ENCODE data around the gene EMP1. TPM values are rescaled to one million over a fixed set of nuclear protein-coding genes. Genes with fewer than 3 reads are reported as not detected.

The EMP1 gene
- polyA plus RNA-seq, 1 experiment: 209 TPM

DNA sequence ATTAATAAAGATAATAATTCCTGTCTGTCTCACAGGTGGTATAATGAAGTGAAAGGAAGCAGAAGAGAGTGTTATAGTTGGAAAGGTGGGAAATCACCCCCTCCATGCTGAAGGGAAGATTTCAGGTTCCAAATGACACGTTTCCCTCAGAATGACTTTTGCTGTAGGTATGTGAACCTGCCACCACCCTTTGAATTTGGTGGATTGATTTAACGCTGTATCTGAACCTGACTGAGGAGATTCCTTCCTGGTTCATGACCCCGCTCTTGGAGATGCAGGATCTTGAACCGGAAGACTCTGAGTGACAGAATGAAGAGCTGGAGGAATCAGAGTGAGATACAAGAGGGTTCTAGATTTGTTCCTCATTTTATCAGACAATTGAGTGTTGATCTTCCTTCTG lies 20.3 kb upstream of the EMP1 start:
- Histone ChIP-seq H3K9me3 (ENCODE audit: control insufficient read depth, insufficient read depth, low read length) (no peaks in the 10 kb centered on the region), H3K27ac (ENCODE audit: low read depth, low read length) (no peak overlapping the region), H3K27me3 (ENCODE audit: control insufficient read depth, insufficient read depth, low read length) (no peaks in the 10 kb centered on the region), H3K4me3 (ENCODE audit: low read depth, low read length) (no peak overlapping the region)
- CTCF ChIA-PET: no interaction called here
- POLR2A ChIA-PET: no interaction called here
- TF ChIP-seq CTCF (IDR thresholded peaks at IDR 0.05; ENCODE audit: low read depth, low read length): no peak
- no peak for DNase-seq (ENCODE audit: low read depth, low spot score)

DNA sequence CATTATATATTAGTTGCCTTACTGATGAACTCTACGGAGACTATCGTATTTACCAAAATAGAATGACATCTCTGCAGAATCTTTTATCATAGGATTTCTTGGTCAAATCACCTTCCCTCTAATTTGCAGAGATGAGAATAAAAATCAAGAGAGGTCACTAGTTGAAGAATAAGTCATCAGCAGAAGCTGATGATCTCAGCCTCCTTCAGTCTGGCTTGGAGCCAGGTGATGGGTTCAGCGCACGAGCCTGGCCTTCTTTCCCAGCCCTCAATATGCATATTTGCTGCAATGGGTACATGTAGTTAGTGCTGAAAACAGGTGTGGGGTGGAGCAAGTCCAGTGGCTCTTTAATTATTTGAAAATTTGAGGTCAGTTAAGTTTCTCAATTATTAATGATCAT lies 19.2 kb upstream of the EMP1 start:
- Histone ChIP-seq H3K4me3 (ENCODE audit: low read depth, low read length) (no peak overlapping the region), H3K27me3 (ENCODE audit: control insufficient read depth, insufficient read depth, low read length) (no peaks in the 10 kb centered on the region), H3K9me3 (ENCODE audit: control insufficient read depth, insufficient read depth, low read length) (no peaks in the 10 kb centered on the region), H3K27ac (ENCODE audit: low read depth, low read length) (no peak overlapping the region)
- ChIA-PET POLR2A (no interaction called here), CTCF (interaction anchor here (2.5 kb wide), 1 partner anchor 35 kb away, joined by 11 read pairs; no protein-coding TSS in a partner anchor)
- no peak for TF ChIP-seq CTCF (IDR thresholded peaks at IDR 0.05; ENCODE audit: low read depth, low read length)
- DNase-seq (ENCODE audit: low read depth, low spot score): no peak

GRCh38 chr12:13177906-13178305 lies 18.6 kb upstream of the EMP1 start:
- H3K27ac ChIP-seq (ENCODE audit: low read depth, low read length): no peak overlapping the region
- CTCF ChIA-PET: interaction anchor here (2.0 to 2.5 kb wide), 2 partner anchors 11 to 34 kb away, joined by 9 to 11 read pairs; no protein-coding TSS in a partner anchor
- H3K9me3 ChIP-seq (ENCODE audit: control insufficient read depth, insufficient read depth, low read length): no peaks in the 10 kb centered on the region
- no peak for TF ChIP-seq CTCF (IDR thresholded peaks at IDR 0.05; ENCODE audit: low read depth, low read length)
- no peak overlapping the region for H3K4me3 ChIP-seq (ENCODE audit: low read depth, low read length)
- no peak for DNase-seq (ENCODE audit: low read depth, low spot score)
- POLR2A ChIA-PET: no interaction called here
- H3K27me3 ChIP-seq (ENCODE audit: control insufficient read depth, insufficient read depth, low read length): no peaks in the 10 kb centered on the region

DNA sequence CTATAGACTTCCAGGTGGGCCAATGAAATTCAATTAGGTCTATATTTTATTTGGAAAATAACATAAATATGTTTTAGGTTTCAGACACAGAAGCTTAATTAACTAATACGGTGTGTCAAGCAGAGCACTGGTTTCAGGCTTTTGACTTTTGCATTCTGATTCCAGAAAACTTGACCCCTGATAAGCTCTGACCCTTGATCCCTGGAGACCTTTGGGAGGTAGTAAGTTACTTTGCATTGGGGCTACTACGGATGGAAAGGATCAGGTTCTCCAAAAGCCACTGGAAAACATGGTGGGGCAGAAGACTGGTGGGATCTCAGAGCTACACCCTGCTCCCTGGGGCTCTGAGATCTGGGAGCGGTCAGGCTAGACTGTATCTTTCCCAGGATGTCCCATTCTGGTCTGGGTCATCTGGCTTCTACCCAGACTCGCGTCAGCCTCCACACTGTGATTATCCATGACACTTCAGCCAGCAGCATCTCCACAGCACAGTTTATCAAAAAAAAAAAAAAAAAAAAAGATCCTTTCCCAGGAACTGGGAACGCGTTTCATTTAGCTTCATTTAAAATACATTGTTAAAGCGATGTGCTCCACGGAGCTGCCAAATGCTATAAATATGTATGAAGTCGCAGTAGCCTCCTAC lies 17.8 kb upstream of the EMP1 start:
- H3K27me3 ChIP-seq (ENCODE audit: control insufficient read depth, insufficient read depth, low read length): no peaks in the 10 kb centered on the region
- no peak overlapping the region for H3K4me3 ChIP-seq (ENCODE audit: low read depth, low read length)
- TF ChIP-seq CTCF (IDR thresholded peaks at IDR 0.05; ENCODE audit: low read depth, low read length): no peak
- CTCF ChIA-PET: interaction anchor here (2.0 to 2.5 kb wide), 2 partner anchors 10 to 33 kb away, joined by 9 to 11 read pairs; no protein-coding TSS in a partner anchor
- H3K9me3 ChIP-seq (ENCODE audit: control insufficient read depth, insufficient read depth, low read length): no peaks in the 10 kb centered on the region
- peak overlapping the region; percentile 13 for H3K27ac ChIP-seq (ENCODE audit: low read depth, low read length)
- POLR2A ChIA-PET: interaction anchor here (0.6 to 1.8 kb wide), 7 partner anchors 9 to 375 kb away, joined by 3 to 8 read pairs (median 6); partner anchors contain the start of gene EMP1
- DNase-seq (ENCODE audit: low read depth, low spot score): no peak

All from AG04450 (cell line).